Prostate gland (tissue), 2 donors: ENCODE results near the gene MKRN1. TPM values are rescaled to one million over a fixed set of nuclear protein-coding genes. Genes with fewer than 3 reads are reported as not detected.

Experiments used
- DNase-seq: peaks from one replicate; pipeline ENCODE4 v3.0.0-alpha.2; 2019; ENCODE audit warnings: low spot score
- H3K27ac ChIP-seq, 2 donors: fragments of 200-600 bp; sonication (generic); 2 replicates each; pipeline ENCODE4 v1.5.1; 2017 to 2019
- H3K27me3 ChIP-seq: fragments of 200-600 bp; sonication (generic); replicated peaks from 2 replicates; pipeline ENCODE4 v1.5.1; 2019; ENCODE audit not compliant: insufficient read depth
- H3K36me3 ChIP-seq, 2 donors: fragments of 200-600 bp; sonication (generic); 1 replicate in 1 of 2; 2 replicates in 1 of 2; pipeline versions ENCODE4 v1.5.1 to v1.8.1; 2017 to 2019
- H3K4me1 ChIP-seq: fragments of 200-600 bp; sonication (generic); replicated peaks from 2 replicates; pipeline ENCODE4 v1.5.1; 2019
- H3K4me3 ChIP-seq, 2 donors: fragments of 200-600 bp; sonication (generic); 2 replicates each; pipeline ENCODE4 v1.5.1; 2017 to 2019
- H3K9me3 ChIP-seq: fragments of 200-600 bp; sonication (generic); 2 replicates; pipeline ENCODE4 v1.5.1; 2017
- CTCF ChIP-seq, 4 experiments: fragments of 200-600 bp in 2 of 4; fragments of 450-650 bp in 2 of 4; sonication (generic) in 2 of 4; IDR thresholded peaks; 1 replicate in 3 of 4; 2 replicates in 1 of 4; pipeline ENCODE4 v1.5.1; 2016 to 2019; ENCODE audit warnings: antibody characterized with exemption in 4 of 4, mild to moderate bottlenecking in 2 of 4, moderate library complexity in 2 of 4
- POLR2A ChIP-seq: fragments of 450-650 bp; IDR thresholded peaks from one replicate; pipeline ENCODE4 v1.6.1; 2016; ENCODE audit warnings: antibody characterized with exemption, mild to moderate bottlenecking
- POLR2AphosphoS5 ChIP-seq: sonication (generic); formaldehyde crosslinking; IDR thresholded peaks from one replicate; pipeline ENCODE4 v1.6.1; 2017; ENCODE audit warnings: antibody characterized with exemption
- WGBS: methylation state at CpG from one replicate; pipeline ENCODE4 v1.1.5; 2018; 5-methylcytosine and 5-hydroxymethylcytosine counted together
- intact Hi-C: fragments of 100-400 bp; cut with DNase I; formaldehyde crosslinking; loops from one replicate; pipeline ENCODE4 v1.14.2; 2022
- total RNA-seq, 2 donors: library from RNA; depleted of rRNA; stranded (reverse); fragments of >200 nt; gene quantifications; one replicate each; pipeline ENCODE4 v1.1.0, GENCODE V29; 2016

MKRN1 gene
- total RNA-seq, result 100 to 1,000 TPM in 1 of 2 donors, 10 to 100 TPM in 1; 69.0 to 108 TPM

DNA sequence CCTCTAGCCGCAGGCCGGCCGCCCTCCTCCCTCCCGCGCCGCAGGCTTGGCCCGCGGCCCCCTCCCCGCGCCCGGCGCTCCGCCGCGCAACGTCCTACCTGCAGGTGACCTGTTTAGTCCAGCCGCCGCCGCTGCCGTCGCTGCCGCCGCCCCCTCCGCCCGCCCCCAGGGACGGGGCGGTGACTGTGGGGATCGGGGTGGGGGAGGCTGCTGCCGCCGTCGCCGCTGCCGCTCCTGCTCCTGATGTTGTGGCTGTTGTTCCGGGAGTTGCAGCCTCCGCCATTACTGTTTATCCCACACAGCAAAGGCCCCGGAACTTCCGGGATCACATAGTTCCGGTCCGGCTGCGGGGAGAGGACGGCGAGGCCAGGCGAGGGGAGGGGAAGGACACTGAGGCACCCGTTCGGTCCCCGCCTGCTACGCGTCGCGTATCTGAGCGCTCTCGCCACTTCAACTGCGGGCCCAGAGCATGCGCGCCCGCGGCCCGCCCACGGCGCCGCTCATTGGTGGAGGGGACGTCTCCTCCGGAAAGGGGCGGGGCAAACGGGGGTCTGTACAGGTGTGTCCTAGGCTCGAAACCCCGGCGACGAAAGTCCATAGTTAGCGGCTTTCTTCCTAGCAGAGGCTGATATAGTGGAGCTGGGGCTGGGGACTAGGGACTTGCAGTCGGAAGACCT, at the start of gene MKRN1:
Gene MKRN1 (minus strand): TSS at position 444 of the 677 bp plus-strand sequence. CDS start 161 bp downstream, at position 283.
- Histone ChIP-seq H3K27ac (peak within 1 kb of the TSS; percentile 91 to 92), H3K4me3 (peak within 1 kb of the TSS; percentile 92 to 100), H3K9me3 (no peaks in the 10 kb centered on the region), H3K4me1 (no peaks in the 10 kb centered on the region), H3K36me3 (no peaks in the 10 kb centered on the region), H3K27me3 (no peaks in the 10 kb centered on the region)
- WGBS, result 0% methylated on average over 43 of the region's 71 CpGs
- TF ChIP-seq POLR2A, result peak; percentile 87
- peak; percentile 94 for TF ChIP-seq POLR2AphosphoS5
- TF ChIP-seq CTCF (IDR thresholded peaks at IDR 0.05), result peak in 1 of 4 experiments; percentile 3
- intact Hi-C loops, result loop anchor here (2.0 to 5.0 kb wide), 2 partner anchors 28 to 178 kb away; no protein-coding TSS in a partner anchor
- peak; percentile 96 for DNase-seq

- no peak overlapping the region for H3K4me3 ChIP-seq
- WGBS, result 83% methylated on average over 31 of the region's 31 CpGs
- H3K36me3 ChIP-seq, result no peaks in the 10 kb centered on the region
- no peaks in the 10 kb centered on the region for H3K9me3 ChIP-seq
- intact Hi-C loops, result no loop called here
- no peak for TF ChIP-seq POLR2AphosphoS5
- no peak for TF ChIP-seq CTCF (IDR thresholded peaks at IDR 0.05)
- TF ChIP-seq POLR2A, result no peak
- H3K27me3 ChIP-seq, result no peaks in the 10 kb centered on the region
- H3K4me1 ChIP-seq, result no peaks in the 10 kb centered on the region
- no peak overlapping the region for H3K27ac ChIP-seq
- DNase-seq, result no peak
These were observed 47.7 kb upstream of the MKRN1 start for GRCh38 chr7:140526787-140527664.

GRCh38 chr7:140526214-140526613, 46.9 kb upstream of the MKRN1 start:
- WGBS, result 82% methylated on average over 9 of the region's 9 CpGs

DNA sequence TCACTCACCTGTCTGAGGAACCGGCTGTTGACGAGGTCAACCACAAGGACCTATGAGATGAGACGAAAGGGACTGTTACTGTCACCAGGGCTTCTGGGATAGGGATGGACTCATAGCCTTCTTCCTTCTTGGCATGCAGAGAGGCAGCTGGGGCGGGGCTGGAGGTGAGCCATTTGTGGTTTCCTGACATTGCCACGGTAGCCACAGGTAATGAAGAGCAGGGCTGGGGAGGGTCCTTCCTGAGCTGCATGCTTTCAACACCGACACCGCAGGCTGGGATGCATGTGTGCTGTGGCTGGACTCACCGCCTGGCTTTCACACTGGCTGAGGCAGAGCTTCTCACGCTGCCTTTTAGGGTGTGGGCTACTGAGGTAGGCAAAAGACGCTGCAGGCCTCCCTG, 46.4 kb upstream of the MKRN1 start:
- H3K27me3 ChIP-seq, result no peaks in the 10 kb centered on the region
- WGBS, result 66% methylated on average over 10 of the region's 10 CpGs
- no peak overlapping the region for H3K4me3 ChIP-seq
- H3K36me3 ChIP-seq, result no peaks in the 10 kb centered on the region
- no peak for TF ChIP-seq POLR2A
- H3K27ac ChIP-seq, result no peak overlapping the region
- H3K9me3 ChIP-seq, result no peaks in the 10 kb centered on the region
- no peaks in the 10 kb centered on the region for H3K4me1 ChIP-seq
- intact Hi-C loops, result no loop called here
- no peak for DNase-seq

More at GRCh38 chr7:140526214-140526613, 46.9 kb upstream of the MKRN1 start:
- H3K9me3 ChIP-seq, result no peaks in the 10 kb centered on the region
- no peak for DNase-seq
- H3K27ac ChIP-seq, result no peak overlapping the region
- no peaks in the 10 kb centered on the region for H3K27me3 ChIP-seq
- H3K4me3 ChIP-seq, result no peak overlapping the region
- no peaks in the 10 kb centered on the region for H3K4me1 ChIP-seq
- TF ChIP-seq POLR2AphosphoS5 (no peak), POLR2A (no peak), CTCF (IDR thresholded peaks at IDR 0.05) (no peak)
- intact Hi-C loops, result no loop called here
- no peaks in the 10 kb centered on the region for H3K36me3 ChIP-seq

DNA sequence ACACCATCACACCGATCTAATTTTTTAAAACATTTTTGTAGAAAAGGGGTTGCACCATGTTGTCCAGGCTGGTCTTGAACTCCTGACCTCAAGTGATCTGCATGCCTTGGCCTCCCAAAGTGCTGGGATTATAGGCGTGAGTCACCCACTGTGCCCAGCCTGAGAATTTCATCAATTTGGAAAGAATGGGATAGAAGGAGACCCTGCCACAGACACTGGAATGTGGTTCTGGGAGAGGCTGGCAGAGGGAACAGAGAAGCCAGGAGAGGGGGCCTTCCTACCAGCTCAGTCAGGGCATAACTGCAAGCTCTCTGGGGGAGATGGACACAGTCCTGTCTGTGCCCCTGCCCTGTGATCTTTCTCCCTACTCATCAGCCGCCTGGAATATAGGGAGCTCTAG, 42.1 kb upstream of the MKRN1 start:
- no peak for DNase-seq
- Histone ChIP-seq H3K27ac (no peak overlapping the region), H3K36me3 (no peaks in the 10 kb centered on the region), H3K9me3 (no peaks in the 10 kb centered on the region), H3K4me1 (no peaks in the 10 kb centered on the region), H3K4me3 (no peak overlapping the region), H3K27me3 (no peaks in the 10 kb centered on the region)
- WGBS, result 89% methylated on average over 3 of the region's 3 CpGs
- intact Hi-C loops, result no loop called here
- TF ChIP-seq POLR2A (no peak), POLR2AphosphoS5 (no peak), CTCF (IDR thresholded peaks at IDR 0.05) (no peak)
